ENCODE measurements around the gene ITPKC.
"Not testable (repeated sequence)": the region's sequence is repeated elsewhere in the genome, so short reads cannot be mapped to it uniquely, and the experiment has no call there.

Gene ITPKC

GRCh38 chr19:40742477-40742876 is 25.6 kb downstream of the ITPKC start:
- no peak for DNase-seq

GRCh38 chr19:40742886-40743285 is 26.0 kb downstream of the ITPKC start:
- no peak for DNase-seq

- DNase-seq: no peak
These were observed 27.0 kb downstream of the ITPKC start for GRCh38 chr19:40743926-40744325.

- DNase-seq: no peak
These were observed 27.9 kb downstream of the ITPKC start for GRCh38 chr19:40744554-40745401.

- DNase-seq: no peak
These were observed 28.5 kb downstream of the ITPKC start for GRCh38 chr19:40745402-40745780.

- no peak for DNase-seq
These were observed 30.6 kb downstream of the ITPKC start for GRCh38 chr19:40747536-40747935.

GRCh38 chr19:40750058-40750873 is 33.4 kb downstream of the ITPKC start, which contains the start of gene ACTMAP:
TSS of gene ACTMAP (minus strand) at chr19:40750477. CDS start at chr19:40749803, 674 bp downstream.
- peak; percentile 98 to 100 for DNase-seq

GRCh38 chr19:40750874-40751537 is 34.1 kb downstream of the ITPKC start, which contains the start of gene SNRPA:
TSS of gene SNRPA (plus strand) at chr19:40751203. CDS start at chr19:40751409, 206 bp downstream.
- DNase-seq: peak; percentile 90 to 92

GRCh38 chr19:40752257-40752781 is 35.4 kb downstream of the ITPKC start:
- DNase-seq: no peak

GRCh38 chr19:40754611-40755247 is 37.8 kb downstream of the ITPKC start:
- DNase-seq: peak; percentile 45 to 52

GRCh38 chr19:40755248-40755624 is 38.3 kb downstream of the ITPKC start:
- DNase-seq: no peak

GRCh38 chr19:40755791-40756190 is 38.9 kb downstream of the ITPKC start:
- no peak for DNase-seq

GRCh38 chr19:40756502-40757110 is 39.7 kb downstream of the ITPKC start:
- DNase-seq: peak in 1 of 2 donors; percentile 24

GRCh38 chr19:40758491-40758890 is 41.6 kb downstream of the ITPKC start:
- no peak for DNase-seq

GRCh38 chr19:40759352-40759751 is 42.4 kb downstream of the ITPKC start:
- no peak for DNase-seq

- DNase-seq: no peak
These were observed 46.0 kb downstream of the ITPKC start for GRCh38 chr19:40762754-40763470.

GRCh38 chr19:40763526-40763925 is 46.6 kb downstream of the ITPKC start:
- no peak for DNase-seq

GRCh38 chr19:40763963-40764362 is 47.1 kb downstream of the ITPKC start:
- no peak for DNase-seq

- DNase-seq: not testable (repeated sequence)
These were observed 49.5 kb downstream of the ITPKC start for GRCh38 chr19:40766385-40766784.

- no peak for DNase-seq
These were observed 52.0 kb downstream of the ITPKC start for GRCh38 chr19:40768869-40769268.

Data from stimulated activated CD4-positive, alpha-beta T cell treated with anti-CD3 and anti-CD28 coated beads, Interleukin-2, amount 100 ng/mL, for 48 hours (primary cell).